NCI-H82 treated with DMSO at 0.1 percent for 48 hours (cell line): Measurements from ENCODE around the gene DNAJC3.

ENCODE experiments used
- DNase-seq: peaks from one replicate; lab custom pipeline; 2025; ENCODE audit not compliant: unreplicated experiment; lab: John Stamatoyannopoulos, UW

The DNAJC3 gene, protein sequence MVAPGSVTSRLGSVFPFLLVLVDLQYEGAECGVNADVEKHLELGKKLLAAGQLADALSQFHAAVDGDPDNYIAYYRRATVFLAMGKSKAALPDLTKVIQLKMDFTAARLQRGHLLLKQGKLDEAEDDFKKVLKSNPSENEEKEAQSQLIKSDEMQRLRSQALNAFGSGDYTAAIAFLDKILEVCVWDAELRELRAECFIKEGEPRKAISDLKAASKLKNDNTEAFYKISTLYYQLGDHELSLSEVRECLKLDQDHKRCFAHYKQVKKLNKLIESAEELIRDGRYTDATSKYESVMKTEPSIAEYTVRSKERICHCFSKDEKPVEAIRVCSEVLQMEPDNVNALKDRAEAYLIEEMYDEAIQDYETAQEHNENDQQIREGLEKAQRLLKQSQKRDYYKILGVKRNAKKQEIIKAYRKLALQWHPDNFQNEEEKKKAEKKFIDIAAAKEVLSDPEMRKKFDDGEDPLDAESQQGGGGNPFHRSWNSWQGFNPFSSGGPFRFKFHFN

DNA sequence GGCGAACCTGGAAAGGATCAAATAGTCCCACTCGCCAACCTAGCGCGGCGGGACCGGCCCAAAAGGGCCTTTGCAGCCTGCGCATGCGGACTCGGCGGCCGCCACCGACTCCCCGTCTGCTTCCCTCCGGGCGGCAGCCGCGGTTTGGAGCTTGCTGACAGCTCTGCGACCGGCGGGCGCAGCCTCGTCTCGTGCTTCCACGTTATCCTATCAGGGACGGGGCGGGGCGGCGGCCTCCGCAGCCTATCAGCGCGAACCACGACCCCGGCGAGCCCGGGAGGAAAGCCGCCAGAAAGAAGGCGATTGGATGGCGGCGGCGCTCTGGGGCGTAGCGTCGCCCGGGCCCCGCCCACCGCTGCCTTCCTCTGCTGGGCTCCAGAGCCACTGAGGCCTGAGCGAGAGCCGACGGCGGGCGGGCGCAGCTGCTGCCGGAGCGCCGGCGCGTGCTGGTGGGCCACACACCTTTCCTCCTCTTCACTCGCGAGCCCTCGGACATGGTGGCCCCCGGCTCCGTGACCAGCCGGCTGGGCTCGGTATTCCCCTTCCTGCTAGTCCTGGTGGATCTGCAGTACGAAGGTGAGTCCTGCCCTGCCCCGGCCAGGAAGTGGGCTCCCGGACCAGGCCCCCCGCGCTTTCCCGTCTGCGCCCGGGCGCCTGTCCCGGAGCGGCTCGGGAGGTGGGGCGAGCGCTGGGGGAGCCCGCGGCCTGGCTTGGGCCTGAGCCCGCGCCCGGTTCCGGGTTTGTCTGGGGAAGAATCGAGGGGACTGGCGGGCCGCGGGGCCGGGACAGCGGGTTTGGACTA, at the start of gene DNAJC3:
Gene DNAJC3, plus strand, starts transcription at position 378 of the 802 bp plus-strand sequence. Its CDS starts 117 bp downstream, at position 495.
- peak; percentile 96 for DNase-seq

DNA sequence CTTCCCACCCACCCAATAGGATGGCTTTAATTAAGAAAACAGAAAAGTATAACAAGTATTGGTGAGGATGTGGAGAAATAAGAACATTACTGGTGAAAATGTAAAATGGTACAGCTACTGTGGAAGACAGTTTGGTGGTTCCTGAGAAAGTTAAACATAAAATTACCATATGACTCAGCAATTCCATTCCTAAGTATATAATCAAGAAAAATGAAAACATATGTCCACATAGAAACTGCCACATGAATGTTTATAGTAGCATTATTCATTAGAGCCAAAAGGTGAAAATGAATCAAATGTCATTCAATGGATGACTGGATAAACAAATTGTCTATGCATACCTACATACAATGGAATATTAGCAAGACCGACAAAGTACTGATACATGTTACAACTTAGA, 49.3 kb upstream of the DNAJC3 start:
- no peak for DNase-seq

DNA sequence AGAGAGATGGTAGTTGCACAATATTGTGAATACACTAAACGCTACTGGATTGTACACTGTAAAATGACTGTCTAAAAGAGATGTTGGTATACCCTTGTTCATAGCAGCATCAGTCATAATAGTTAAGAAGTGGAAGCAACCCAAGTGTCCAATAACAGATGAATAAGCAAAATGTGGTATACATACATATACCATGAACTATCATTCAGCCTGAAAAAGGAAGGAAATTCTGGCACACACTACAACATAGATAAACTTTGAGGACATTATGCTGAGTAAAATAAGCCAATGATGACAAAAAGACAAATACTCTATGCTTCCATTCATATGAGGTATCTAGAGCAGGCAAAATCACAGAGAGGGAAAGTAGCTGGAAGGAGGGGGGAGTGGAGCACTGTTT, 48.5 kb upstream of the DNAJC3 start:
- DNase-seq: no peak

DNA sequence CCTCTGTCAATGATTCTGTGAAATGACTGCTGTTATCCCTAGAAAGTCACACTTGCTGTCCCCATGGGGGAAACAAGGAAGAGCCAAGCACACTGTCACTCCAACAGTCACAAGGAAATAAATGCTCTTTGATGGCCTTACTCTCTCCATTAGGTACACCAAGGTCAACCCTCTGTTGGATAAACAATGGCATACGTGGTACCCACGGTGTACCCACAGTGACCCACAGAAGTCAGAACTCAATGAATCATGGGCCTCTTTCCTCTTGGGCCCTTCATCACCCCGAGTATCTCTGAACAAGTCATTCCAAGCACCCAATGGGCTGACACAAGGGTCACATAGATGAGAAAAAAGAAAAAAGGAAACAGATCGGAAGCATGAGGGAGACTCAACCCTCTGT, 47.9 kb upstream of the DNAJC3 start:
- no peak for DNase-seq

DNA sequence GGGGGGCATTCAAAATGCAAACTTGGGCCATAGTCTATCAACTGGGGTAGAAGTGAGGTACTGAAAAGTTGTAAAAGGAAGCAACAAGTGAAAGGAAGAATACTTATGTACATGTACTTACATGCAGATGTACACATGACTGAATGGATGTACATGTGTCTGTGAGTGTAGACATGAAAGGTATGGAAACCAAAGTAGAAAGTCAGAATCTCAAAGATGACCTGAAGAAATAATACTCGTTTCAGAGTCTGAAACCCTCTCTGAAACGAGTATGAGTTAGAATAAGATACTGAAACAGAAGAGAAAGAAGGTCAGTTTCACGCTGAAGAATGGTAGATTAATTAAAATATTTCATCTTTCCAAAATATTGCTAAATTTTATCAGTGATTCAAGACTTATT, 46.3 kb upstream of the DNAJC3 start:
- no peak for DNase-seq

DNA sequence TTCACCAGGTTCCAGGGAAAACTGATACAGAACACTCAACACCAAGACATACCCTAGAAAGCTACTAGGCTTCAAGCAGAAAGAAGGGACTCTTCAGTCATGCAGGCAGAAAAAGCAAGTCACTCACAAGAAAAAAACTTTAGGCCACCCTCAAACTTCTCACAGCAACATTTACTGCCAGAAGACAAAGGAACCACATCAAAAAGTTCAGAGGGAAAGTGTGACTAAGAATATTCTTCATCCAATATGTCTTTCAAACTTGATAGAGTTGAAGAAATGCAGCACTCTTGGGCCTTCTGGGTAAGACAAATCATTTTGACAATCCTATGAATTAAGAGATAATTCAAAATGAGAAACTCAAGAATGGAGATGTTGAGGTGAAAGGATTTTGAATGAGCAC, 40.1 kb upstream of the DNAJC3 start:
- no peak for DNase-seq

DNA sequence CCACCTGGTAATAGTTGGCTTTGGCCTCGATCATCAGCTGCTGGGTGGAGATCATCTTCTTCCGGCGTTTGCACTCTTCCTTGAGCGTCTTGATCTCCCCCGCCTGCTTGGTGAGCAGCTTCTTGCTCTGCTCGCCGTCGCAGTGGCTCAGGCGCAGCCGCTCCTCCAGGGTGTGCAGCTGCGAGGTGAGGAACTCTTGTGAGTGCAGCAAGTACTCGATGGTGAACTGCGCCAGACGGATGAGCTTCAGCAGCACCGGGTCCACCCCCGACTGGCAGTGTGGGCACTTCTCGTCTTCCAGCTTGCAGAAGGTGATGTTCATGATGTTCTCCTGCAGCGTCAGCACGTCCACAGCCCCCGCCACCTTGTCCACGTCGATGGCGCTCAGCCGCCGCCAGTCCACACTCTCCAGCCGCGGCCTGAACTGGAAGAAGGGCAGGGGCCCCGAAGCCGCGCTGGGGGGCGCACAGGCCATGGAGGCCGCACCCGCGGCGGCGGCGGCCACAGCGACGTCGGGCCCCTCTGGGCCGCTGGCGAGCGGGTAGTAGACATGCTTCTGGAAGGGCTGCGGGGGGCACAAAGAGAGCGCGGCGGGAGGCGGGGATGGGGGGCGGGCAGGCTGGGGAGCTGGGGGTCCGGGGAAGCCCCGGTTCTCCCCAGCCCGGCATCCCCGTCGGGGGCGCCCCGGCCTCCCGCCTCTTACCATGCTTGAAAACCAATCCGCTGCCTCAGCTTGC, 35.5 kb upstream of the DNAJC3 start:
- no peak for DNase-seq

DNA sequence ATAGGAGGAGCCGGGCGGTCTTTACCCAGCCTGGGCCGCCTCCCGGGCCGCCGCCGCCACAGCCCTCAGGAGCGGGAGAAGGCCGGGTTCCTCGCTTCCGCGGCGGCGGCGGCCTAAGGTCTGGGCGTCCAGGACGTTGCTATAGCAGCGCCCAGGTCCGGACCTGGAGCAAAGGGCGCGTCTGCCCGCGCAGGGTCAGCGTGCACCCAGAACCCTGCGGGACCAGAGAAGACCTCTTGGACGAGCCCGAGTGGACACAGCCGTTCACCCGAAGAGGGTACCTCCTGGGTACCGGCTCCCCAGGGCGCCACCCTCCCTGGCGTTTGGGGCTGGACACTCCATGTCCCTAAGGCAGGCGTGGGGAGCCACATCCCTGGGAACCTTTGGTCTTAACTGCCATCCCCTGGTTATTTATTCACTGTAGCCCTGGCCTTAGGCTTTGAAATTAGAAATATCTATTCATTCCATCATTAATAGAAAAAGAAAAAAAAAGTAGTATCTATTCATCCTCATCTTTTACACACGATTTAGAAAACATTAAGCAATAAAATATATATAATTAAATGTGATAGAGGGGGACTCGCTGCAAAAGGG, 34.8 kb upstream of the DNAJC3 start:
- no peak for DNase-seq

DNA sequence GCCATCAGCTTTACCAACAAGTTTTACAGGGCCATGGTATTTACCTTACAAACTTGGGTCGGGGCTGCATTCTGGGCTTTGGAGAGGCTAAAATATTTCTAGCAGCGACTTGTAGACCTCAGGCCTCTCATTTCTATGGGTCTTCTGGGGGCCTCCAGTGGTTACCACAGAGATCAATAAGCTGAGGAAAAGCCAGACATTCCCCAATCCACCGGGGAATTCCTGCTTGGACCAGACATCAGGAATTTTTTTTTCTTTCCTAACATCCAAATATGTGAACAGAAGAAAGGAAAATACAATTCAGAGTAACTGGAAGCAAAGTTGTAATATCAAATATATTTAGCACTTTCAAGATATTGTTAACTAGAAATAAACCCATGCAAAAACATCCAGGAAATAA, 33.9 kb upstream of the DNAJC3 start:
- no peak for DNase-seq

DNA sequence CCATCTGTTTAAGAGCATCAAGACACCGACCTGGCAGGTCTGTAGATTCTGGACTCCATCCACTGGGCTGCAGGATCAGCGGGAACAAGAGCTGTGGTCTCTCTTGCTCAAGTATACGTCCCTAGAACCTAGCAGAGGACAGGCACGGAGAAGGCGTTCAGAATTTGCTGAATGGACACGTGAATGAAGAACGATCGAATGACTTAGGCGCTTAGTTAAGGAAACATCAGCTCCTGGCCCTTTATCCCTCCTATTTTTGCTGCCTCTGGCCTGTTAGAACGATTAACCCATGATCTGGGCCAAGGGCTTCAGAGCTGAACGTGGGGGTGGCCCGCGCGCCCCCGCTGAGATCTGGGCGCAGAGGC, 33.4 kb upstream of the DNAJC3 start:
- peak; percentile 69 for DNase-seq

DNA sequence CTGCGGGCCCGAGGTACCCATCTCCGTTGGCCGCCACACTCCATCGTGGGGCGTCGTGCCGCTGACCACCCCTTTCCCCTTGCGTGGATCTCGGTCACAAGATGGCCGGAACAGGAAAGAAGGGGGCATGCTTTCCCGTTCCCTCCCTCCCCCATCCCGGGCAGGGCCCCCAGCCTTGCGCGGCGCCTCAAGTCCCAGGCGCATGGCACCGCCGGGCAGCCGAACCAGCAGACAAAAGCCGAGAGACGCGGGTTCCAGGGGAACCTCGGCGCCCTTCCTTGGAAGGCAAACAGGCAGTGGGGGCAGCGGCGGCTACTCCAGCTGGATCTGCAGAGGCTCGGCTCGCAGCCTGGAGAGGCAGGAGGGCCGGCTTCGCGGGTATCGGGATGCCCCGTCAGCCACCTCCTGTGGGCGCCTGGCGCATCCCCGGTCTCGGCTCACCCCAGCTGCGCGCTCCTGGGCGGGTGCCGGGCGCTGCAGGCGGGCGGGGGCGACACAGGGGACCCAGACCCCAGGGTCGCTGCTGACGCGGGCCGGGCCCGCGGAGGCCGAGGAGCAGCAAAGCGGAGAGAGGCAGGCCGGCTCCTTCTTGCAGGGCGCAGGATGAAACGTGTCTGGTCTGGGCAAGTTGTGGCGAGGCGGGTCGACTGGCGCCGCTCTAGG, 32.9 kb upstream of the DNAJC3 start:
- no peak for DNase-seq

DNA sequence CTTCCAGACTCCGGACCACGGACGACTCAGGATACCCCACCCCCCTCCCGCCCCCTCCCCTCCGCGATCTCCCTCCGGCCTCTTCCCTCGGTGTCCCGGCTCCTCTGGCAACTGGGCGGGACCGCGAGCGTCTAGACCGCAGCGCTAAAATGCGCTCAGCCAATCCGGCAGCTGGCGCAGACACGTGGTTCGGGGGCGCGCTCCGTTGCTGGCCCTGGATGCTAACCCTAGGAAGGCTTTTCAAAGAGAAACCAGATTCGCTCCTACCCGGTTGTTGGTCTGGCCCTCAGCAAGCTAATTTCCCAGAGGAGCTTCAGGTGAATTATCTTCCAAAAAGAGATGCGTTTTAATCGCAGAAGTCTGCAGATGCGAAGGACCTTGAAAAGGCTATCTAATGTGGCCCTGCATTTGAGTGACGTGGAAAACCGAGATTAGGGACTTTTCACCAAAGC, 32.3 kb upstream of the DNAJC3 start, which contains the start of gene DZIP1:
Gene DZIP1, minus strand, starts transcription at position 106 of the 452 bp plus-strand sequence. CDS start 2,677 bp downstream, outside the sequence.
- DNase-seq: peak; percentile 69

DNA sequence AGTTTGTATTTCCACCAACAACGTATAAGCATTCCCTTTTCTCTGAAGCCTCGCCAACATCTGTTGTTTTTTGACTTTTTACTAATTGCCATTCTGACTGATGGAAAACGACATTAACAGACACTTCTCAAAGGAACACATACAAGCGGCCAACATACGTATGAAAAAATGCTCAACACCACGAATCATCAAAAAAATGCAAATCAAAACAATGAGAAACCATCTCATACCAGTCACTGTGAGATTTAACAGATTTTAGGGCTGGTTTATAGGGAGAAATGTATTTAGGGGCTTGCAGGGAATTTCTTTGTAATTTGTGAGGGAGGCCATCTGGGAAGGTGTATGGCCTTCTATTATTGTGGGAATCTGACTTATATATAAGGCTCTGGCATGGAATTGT, 29.6 kb upstream of the DNAJC3 start:
- DNase-seq: no peak

DNA sequence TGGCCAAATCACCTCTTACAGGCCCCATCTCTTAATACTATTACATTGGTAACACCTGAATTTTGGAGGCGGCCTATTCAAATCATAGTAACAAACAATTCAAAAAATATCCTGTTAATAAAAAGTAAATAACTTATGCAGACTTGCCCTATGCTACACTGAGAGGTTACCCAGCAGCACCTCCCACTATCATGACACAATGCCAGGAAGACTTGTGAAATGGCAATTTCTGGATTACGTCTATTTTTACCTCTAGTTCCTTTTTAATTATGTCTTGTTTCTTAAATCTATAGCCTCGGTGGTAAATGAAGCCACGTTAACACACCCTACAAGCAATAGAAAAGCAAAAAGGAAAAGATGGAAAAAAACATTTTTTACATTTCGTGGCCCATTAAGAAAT, 26.2 kb upstream of the DNAJC3 start:
- no peak for DNase-seq

DNA sequence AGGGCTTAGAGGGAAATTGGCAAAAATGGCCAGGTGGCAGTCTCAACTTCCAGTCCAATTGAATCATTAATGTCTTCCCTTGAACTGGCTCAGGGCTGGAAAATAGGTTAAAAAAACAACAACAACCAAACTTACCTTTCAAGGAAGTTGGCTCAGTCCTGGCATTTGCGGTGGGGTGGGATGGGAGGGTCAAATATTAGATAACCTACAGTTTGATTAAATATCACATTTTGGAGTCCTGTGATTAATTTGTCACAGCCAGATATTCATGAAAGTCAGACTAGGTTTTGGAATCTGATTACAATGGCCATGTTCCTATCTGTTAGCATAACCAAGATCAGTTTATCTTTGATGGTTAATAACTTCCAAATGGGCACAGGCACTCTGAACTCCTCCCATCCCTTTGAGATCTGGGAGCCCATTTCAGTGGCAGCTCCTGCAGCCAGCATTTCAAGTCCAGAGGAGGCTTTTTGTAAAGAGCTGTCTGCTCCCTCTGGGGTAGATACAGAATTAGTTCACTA, 24.6 kb upstream of the DNAJC3 start:
- no peak for DNase-seq

DNA sequence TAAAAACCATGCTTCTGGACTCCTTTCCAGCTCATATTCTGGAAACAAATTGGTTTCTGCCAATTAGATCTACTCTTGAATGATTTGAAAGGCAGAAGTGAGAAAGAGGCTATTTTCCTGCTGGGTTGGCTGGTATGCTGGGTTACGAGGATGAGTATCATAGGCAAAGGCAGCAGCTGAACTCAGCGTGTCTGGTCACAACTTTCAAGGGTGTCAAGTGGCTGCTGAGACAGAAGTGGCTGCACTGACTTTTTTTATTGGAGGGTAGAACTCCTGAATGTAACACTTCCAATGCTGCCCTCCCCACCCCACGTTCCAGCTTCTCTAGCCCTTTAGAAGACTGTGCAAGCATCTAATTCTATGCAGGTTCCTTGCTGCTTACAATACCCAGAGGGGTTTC, 24.1 kb upstream of the DNAJC3 start:
- DNase-seq: no peak

DNA sequence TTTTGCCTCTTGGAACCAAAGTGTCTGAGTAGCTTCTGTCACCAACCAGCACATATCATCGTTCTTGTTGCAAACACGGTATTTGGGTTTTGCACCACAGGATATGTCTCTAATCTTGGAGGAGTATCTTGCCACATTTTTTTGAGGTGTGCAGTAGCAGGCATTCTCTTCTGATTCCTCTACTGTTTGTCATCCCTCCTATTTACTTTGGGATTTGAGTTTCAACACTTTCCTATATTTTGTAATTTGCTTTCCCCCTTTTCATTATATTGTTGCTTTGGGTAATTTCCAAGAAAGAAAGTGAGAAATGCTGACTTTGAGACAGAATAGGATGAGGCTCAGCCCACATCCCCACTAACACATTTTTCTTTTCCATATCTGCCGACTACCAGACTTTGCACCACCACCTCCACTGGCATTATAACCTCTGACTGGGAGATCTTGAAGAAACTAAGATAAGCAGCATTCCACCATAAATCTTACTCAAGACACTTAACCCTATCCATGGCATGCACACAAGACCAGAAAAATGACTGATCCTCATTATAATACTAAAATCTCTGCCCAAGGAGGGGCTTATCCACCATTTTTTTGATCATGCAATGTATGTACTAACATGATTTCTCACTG, 20.4 kb upstream of the DNAJC3 start:
- no peak for DNase-seq

DNA sequence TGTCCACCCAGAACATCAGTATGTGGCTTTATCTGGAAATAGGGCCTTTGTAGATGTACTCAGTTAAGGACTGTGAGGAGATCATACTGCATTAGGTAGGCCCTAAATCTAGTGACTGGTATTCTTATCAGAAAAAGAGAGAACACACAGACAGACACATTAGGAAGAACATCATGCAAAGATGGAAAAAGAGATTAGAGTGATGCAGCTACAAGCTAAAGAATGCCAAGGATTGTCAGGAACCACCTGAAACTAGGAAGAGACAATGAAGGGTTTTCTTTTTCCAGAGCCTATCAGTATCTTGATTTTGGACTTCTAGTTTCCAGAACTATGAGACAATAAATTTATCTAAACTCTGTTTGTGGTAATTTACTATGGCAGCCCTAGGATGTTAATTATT, 17.4 kb upstream of the DNAJC3 start:
- DNase-seq: no peak

DNA sequence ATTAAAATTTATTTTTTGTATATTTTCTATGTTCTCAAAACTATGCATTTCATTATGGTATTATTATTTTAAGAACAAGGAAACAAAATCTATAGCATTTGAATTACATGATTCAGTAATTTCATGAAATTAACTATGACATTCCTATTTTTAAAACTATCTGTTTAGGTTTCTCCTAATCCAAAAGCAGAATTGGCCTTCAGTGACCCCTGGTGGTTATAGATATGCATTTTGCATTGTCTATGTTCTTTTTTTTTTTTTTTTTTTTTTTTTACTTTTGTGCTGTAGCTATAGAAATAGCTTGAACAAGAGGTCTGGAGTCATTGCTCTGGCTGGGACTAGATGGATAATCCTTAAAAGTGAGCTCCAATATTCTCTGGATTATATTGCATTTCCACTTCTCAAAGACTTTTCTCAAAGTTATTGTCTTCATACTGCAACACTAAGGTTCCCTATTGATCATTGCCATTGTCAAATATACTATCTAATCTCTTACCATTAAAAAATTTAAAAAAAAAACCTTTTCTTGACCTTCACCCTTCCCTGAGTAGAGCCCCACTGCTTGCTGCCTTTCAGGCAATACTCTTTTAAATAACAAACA, 15.9 kb upstream of the DNAJC3 start:
- DNase-seq: no peak
